GM19452 (cell line): ENCODE data around the gene TRERF1.
A peak's percentile ranks its signal among the peaks of the same experiment; 100 is the strongest.

ENCODE experiments used
- ATAC-seq: cut with Tn5 transposase; IDR thresholded peaks from one replicate; pipeline ENCODE4 v1.9.1; 2021; ENCODE audit not compliant: unreplicated experiment

The TRERF1 gene

DNA sequence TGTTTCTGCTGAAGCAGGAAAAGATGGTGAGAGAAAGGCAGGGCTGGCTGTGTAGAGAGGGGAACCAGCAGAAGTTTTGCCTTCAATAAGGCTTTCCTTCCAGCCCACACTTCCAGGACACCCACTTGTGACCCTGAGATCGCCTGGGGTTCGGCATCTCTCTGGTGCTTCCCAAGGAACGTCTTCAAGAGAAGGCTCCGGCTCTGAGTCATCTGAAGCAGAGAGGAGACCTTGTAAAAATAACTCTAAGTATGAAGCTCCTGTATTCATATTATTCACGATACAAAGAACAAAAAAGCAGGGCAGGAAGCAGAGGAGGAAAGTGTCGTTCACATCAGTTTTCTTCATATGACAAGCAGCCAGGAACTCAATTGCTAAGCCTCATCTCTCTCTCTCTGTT lies 138.7 kb downstream of the TRERF1 start:
- ATAC-seq: no peak

DNA sequence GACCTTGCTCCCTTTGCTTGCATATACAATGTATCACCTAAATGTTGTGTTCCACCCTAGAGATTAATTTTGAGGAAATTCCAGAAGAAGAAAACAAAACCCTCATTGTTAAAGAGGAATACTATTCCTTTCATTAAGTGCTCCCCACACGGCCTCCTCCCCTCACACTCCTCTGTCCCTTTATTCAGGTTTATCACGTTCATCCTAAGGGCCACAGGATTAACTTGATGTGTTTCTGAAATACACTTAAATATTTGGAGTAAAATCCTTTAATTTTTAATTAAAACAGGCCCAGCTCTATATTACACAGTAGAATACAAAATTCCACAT lies 144.6 kb downstream of the TRERF1 start:
- ATAC-seq: no peak

GRCh38 chr6:42306439-42307140 lies 145.1 kb downstream of the TRERF1 start:
- no peak for ATAC-seq

- no peak for ATAC-seq
These were observed 147.5 kb downstream of the TRERF1 start for GRCh38 chr6:42304053-42304712.

DNA sequence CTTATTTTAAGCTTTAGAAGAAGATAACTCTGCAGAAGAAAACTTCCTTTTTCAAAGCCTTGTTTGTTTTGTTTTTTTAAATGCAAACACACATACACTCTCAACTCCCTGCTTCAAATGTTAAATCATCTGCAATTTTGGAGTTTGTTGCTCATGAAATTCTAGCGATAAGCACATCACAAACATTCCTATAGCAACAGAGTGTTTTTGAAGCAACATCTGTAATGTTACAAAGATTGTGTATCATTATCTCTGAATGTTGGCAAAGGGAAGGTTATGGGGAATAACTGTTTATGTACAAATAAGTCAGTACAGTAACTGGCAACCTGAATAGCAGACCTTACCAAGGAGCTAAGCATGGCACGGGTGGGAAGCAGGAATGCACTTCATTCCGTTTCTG lies 149.3 kb downstream of the TRERF1 start:
- ATAC-seq: no peak

DNA sequence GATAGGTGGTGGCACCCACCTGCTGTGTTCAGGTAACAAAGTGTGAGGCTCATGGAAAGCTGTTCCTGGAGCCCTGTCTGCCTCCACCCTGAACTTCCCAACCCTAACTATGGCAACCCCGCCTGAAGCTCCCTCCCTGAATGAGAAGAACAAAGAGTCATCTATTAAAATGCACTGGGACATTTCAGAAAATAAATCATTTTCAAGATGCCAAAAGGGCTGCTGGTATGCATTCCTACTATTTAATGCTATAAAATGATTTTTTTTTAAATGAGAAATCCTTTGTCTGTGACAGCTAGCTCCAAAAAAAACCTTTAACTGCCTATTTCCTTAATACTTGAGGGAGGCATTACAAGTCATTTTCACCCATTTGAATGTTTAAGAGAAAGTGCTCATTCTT lies 149.7 kb downstream of the TRERF1 start:
- ATAC-seq: no peak

- ATAC-seq: no peak
These were observed 151.0 kb downstream of the TRERF1 start for GRCh38 chr6:42300701-42301100.

- ATAC-seq: no peak
These were observed 151.5 kb downstream of the TRERF1 start for GRCh38 chr6:42300185-42300584.

- ATAC-seq: no peak
These were observed 154.1 kb downstream of the TRERF1 start for GRCh38 chr6:42297661-42298060.

DNA sequence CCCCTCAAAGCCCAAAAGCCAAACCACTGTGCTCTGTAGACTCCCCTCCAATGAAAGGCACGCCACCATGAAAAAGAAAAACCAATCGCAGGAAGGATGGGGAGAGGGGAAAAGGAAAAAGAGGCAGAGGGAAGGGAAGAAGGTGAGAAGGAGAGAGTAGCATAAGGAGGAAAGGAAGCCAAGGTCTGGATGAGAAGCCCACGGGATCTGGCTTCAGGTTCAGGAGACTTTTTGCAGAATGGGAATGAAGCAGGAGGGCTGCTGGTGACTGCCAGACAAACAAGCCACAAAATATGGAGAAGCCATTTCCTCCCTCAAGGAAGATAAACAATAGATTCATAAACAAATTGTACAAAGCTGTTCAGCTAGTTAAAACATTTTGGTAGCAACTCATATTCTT lies 155.1 kb downstream of the TRERF1 start:
- no peak for ATAC-seq

DNA sequence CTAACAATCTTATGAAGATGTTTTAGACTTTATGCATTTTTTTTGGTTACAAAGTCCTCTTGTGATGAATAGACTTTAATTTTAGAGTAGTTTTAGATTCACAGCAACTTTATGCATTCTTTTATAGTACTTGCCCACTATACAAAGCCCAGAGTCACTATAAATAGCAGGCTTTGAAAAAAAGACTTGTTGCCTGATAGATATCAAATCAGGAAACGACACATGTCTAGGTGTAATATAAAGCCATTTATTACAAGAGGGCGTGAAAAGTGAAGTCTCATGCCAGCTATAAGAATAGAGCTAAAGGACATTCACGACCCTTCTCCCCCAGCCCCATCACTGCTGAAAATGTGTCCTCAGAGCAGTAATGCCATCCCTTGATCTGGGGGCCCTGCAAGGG lies 156.0 kb downstream of the TRERF1 start:
- no peak for ATAC-seq

DNA sequence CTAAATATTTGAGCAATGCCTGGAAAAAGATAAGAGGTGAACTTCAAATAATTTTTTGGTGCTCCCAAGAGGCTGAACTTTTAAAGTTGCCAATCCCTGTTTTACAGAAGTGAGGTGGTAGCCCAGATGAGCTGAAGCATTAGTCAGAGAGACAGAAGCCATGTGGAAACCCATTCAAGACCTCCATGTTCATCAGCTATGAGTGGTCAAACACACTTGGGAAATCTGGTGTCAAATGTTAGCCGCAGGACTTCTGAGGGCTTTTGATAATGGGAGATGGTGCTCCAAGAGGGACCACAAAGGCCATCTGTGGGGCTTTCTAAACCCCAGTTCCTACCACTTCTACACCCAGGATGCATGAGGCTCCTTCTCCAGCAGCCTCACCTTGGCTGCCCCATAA lies 156.5 kb downstream of the TRERF1 start:
- no peak for ATAC-seq

DNA sequence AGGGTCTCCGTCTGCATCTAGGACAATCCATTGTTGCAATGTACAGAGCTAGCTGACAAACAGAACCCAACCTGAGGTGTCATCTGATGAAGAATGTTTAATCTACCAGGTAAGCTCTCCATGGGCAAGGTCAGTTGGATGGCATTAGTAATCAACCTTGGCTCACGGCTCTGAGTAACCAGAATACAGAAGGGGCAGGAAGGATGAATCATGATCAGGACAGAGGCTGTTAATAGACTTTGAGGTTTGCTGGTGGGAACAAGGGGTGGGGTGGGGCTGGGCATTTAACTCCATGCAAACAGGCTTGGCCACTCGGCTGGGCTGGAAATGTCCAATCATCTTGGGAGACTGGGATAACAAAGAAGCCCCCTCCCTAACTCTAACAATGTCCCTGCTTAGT lies 157.0 kb downstream of the TRERF1 start:
- no peak for ATAC-seq

DNA sequence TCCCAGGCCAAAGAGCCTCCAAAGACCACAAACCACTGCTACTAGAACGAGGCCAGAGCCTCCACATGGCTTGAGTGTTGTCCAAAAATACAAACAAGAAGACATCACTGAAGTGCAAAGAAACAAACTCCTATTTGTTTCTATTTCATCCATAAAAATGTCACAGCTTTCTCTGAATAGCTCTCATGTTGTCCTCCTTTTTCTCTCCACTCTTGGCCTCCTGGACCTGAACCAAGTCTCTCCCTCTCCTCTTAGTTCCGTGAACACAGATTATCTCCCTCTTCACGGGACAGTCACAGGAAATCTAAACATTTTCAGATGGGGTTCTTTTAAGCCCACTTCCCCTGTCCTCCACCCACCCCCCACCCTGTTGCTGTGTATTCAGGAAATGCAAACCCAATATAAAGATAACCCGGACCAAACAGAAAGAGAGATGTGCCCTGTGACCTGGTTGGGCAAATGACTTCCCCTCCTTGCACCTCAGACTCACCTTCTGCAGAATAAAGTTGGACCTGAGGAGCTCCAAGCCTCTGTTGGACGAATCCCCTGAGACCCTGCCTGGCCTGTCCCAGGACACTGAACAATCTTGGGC lies 158.2 kb downstream of the TRERF1 start:
- ATAC-seq: no peak

- ATAC-seq: no peak
These were observed 159.6 kb downstream of the TRERF1 start for GRCh38 chr6:42292004-42292740.

DNA sequence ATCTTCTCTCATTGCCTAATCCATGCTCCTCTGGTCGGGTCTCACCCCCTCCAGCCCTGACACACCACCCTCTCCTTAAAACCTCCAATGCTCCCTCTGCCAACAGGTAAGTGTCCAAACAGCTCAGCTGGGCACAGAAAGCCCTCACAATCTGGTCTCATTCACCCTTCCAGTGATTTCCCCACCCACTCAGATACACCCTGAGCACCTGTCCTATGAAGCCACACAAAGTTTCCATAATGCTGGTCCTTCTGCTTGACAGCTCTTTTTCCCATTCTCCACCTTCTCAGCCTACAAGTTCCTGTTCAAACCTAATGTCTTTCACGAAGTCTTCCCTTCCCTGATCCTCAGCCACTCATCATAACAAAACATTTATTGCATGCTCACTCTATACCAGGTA lies 164.0 kb downstream of the TRERF1 start:
- no peak for ATAC-seq

DNA sequence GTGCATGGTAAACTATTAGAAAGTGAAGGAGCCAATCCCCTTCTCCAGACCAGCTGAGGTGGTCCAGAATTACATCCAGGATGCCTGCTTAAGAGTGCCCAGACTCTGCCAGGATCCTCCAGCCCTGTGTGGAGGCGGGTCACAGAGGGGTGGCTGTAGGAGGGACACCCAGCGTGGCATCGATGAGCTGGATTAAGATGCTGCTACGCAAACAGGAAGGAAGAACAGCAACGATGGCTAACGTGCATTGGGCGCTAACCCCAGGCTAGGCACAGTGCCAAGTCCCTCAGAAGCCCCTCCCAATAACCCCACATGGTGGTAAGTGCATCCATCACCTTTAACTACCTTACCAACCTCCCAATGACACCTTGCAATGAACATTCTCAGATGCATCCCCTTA lies 170.2 kb downstream of the TRERF1 start:
- no peak for ATAC-seq

GRCh38 chr6:42280966-42281533 lies 170.7 kb downstream of the TRERF1 start:
- ATAC-seq: no peak

GRCh38 chr6:42279966-42280629 lies 171.6 kb downstream of the TRERF1 start:
- no peak for ATAC-seq

DNA sequence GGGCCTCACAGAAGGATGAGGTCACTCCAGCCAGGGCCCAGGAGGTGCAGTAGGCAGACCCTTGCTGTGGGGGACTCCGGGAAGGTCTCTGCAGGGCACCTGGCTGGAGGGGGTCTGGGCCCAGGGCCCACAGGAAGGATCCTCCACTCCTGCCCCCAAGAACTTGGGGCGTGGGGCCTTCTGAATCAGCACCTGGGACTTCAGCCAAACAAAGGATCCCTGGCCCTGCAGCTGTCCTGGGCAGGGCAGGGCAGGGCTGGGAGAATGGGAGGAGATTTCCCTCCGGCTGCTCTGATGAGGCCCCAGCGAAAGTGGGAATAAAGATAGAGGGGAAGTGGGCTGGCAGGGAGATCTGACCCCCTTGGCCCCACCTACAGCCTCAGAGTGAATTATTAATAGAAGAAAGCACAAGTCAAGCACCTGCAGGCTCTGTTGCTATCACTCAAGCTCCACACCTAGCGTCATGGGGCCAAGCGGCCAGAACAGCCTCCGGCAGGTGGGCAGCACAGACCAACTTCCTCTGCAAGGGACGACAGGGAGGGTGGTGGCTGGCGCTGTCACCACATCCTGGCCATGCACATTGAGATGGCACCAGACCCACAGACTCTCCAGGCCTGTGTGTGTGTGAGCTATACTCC lies 172.5 kb downstream of the TRERF1 start:
- ATAC-seq: peak; percentile 63
